Measurements from ENCODE around the gene MAGEA9B.
A peak's percentile ranks its signal among the peaks of the same experiment; 100 is the strongest.
"Not testable (repeated sequence)": the region's sequence is repeated elsewhere in the genome, so short reads cannot be mapped to it uniquely, and the experiment has no call there.

MAGEA9B gene

DNA sequence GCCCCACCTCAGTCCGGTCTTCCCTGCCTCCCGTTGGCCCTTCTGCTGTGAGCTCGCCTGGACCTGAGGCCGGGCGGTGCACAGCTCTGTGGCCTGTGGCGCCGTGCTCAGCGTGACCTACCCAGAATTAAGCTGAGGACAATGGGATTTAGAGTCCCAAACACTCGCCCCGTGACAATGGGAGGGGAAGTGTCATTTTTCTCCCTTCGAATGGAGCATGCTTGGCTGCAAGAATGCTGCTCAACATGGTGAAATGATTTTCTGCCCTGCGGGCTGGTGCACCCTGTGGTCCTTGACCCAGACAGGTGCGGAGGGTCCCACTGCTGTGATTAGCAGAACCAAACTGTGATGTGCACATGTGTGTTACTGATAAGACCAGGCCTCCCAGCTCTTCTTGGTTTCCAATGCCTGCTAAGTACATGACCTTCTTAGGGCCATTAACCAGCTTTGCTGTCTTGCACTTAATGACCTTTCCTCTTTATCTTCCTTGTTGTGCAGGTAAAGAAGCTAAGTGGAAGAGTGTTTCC, 45.7 kb downstream of the MAGEA9B start:
- no peak for TF ChIP-seq CTCF (IDR thresholded peaks at IDR 0.05; ENCODE audit: borderline replicate concordance, control extremely low read depth, extremely low read depth, insufficient read depth, missing control alignments)

GRCh38 chrX:149540621-149541520, 46.4 kb downstream of the MAGEA9B start, which contains the start of gene EOLA1:
TSS of gene EOLA1 (plus strand) at chrX:149541012. CDS start at chrX:149545631, 4,619 bp downstream.
- DNase-seq (ENCODE audit: low spot score) = peak; percentile 74
- in situ Hi-C loops (cut with MboI; ENCODE audit: low sequenced_read_pairs, unreplicated experiment) = no loop called here
- no peak for TF ChIP-seq CTCF (IDR thresholded peaks at IDR 0.05; ENCODE audit: borderline replicate concordance, control extremely low read depth, extremely low read depth, insufficient read depth, missing control alignments)

More for the DNA sequence above, 45.7 kb downstream of the MAGEA9B start:
- in situ Hi-C loops (cut with MboI; ENCODE audit: low sequenced_read_pairs, unreplicated experiment) = no loop called here
- no peak for DNase-seq (ENCODE audit: low spot score)

DNA sequence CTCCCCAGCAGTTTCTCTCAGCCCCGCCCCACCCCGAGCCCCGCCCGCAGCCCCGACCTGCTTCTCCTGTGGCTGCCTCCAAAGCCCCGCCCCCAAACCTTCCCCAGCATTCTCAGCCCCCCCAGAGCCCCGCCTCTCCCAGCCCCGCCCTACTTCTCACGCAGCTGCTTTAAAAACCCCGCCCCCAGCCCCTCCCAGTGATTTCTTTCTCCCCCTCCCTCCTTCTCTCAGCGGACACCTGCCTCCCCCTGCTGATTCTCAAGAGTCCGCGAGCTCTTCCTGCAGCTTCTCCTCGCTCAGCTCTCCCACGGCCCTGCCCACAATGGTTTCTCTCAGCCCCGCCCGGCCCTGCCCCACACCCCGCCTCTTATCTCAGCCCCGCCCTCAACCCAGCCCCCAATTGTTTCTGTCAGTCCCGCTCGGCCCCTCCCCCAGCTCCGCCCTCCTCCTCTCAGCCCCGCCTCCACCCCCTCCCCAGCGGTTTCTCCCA, 47.1 kb downstream of the MAGEA9B start:
- peak; percentile 88 for DNase-seq (ENCODE audit: low spot score)
- no peak for TF ChIP-seq CTCF (IDR thresholded peaks at IDR 0.05; ENCODE audit: borderline replicate concordance, control extremely low read depth, extremely low read depth, insufficient read depth, missing control alignments)
- in situ Hi-C loops (cut with MboI; ENCODE audit: low sequenced_read_pairs, unreplicated experiment) = no loop called here

- in situ Hi-C loops (cut with MboI; ENCODE audit: low sequenced_read_pairs, unreplicated experiment) = no loop called here
- no peak for TF ChIP-seq CTCF (IDR thresholded peaks at IDR 0.05; ENCODE audit: borderline replicate concordance, control extremely low read depth, extremely low read depth, insufficient read depth, missing control alignments)
- peak; percentile 80 for DNase-seq (ENCODE audit: low spot score)
Measured at GRCh38 chrX:149539283-149540130, 47.8 kb downstream of the MAGEA9B start.

DNA sequence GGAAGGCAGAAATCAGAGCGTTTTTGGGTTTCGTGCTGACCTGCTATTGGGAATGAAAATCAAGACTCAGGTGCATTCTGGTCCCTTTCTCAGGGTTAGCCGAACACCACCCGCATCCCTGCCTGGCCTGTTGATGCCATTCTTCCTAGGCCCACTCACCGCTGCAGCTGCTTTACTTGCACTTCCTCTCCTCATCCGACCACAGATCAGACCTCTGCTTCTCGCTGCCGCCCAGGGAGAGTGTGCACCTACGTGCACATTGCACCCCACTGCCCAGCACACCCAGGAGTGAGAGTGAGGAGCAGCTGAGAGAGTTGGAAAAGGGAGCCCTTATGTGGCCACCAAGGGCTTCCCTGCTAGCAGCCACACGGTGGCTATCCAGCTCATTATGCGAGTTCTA, 49.8 kb downstream of the MAGEA9B start:
- in situ Hi-C loops (cut with MboI; ENCODE audit: low sequenced_read_pairs, unreplicated experiment); DNase-seq (ENCODE audit: low spot score): not testable (repeated sequence)

DNA sequence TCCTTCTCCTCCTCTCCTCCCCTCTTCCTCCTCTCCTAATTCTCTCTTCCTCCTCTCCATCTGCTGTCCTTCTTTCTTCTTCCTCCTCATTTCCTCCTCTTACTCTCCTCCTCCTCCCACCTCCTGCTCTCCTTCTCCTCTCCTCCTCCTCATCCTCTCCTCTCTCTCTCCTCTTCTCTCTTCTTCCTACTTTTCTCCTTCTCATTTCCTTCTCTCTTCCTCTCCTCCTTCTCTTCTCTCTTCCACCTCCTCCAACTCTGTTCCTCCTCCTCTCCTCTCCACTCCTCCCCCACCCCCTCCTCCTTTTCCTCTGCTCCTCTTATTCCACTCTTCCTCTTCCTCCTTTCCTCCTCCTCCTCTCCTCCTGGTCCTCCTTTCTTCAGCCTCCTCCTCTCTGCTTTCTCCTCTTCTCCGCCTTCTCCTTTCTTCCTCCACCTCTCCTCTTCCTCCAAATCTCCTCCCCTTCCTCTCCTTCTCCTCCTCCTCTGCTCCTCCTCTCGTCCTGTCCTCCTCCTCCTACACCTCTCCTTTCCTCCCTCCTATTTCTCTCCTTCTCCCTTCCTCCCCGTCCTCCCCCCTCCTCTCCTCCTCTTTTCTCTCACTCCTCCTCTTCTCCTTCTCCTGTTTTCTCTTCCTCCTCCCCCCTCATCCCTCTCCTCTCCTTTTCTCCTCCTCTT, 52.2 kb downstream of the MAGEA9B start:
- DNase-seq (ENCODE audit: low spot score) = not testable (repeated sequence)

DNA sequence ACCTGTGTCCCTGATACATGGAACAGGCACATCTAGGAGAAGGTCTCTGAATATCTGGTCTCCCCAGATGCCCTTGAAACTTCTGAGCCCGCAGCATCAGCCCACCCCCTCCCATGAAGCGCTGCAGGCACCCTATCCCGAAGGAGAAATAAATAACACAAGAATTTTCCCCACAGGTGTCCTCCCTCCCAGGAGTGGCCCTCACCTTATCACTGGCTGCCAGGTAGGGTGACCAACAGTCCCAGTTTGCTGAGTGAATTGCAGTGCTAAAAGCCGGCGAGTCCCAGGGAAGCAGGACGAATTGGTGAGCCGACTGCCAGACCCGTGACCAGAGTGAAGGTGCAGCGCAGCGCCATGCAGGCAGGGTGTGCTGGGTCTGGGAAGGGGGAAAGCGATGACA, 53.3 kb downstream of the MAGEA9B start:
- in situ Hi-C loops (cut with MboI; ENCODE audit: low sequenced_read_pairs, unreplicated experiment) = not testable (repeated sequence)

More for the DNA sequence above, 52.2 kb downstream of the MAGEA9B start:
- in situ Hi-C loops (cut with MboI; ENCODE audit: low sequenced_read_pairs, unreplicated experiment) = not testable (repeated sequence)

GRCh38 chrX:149532868-149533267, 54.4 kb downstream of the MAGEA9B start:
- DNase-seq (ENCODE audit: low spot score); in situ Hi-C loops (cut with MboI; ENCODE audit: low sequenced_read_pairs, unreplicated experiment): not testable (repeated sequence)

More for the DNA sequence above, 53.3 kb downstream of the MAGEA9B start:
- not testable (repeated sequence) for DNase-seq (ENCODE audit: low spot score)
